Endodermal cell (in vitro differentiated cells): Measurements from ENCODE around the gene ARL5C. TPM values are rescaled to one million over a fixed set of nuclear protein-coding genes. Genes with fewer than 3 reads are reported as not detected.

ENCODE experiments used
- DNase-seq: peaks from one replicate; pipeline ENCODE4 v3.0.0-alpha.2; 2017
- H3K27ac ChIP-seq: 2 replicates; pipeline ENCODE4 v1.5.1; 2013; ENCODE audit warnings: mild to moderate bottlenecking, low read depth, low read length, moderate library complexity
- H3K27me3 ChIP-seq: 2 replicates; pipeline ENCODE4 v1.6.1; 2013; ENCODE audit warnings: mild to moderate bottlenecking, low read length, moderate library complexity; ENCODE audit not compliant: insufficient read depth, control insufficient read depth, poor library complexity, severe bottlenecking
- H3K36me3 ChIP-seq: 2 replicates; pipeline ENCODE4 v1.7.0; 2013; ENCODE audit warnings: mild to moderate bottlenecking, low read length, moderate library complexity; ENCODE audit not compliant: control insufficient read depth, insufficient read depth
- H3K4me1 ChIP-seq: one replicate; pipeline ENCODE4 v1.7.0; 2013; ENCODE audit warnings: low read length; ENCODE audit not compliant: control insufficient read depth, insufficient read depth
- H3K4me3 ChIP-seq: 2 replicates; pipeline ENCODE4 v1.5.1; 2013; ENCODE audit warnings: mild to moderate bottlenecking, low read length, moderate library complexity
- H3K9ac ChIP-seq: 2 replicates; pipeline ENCODE4 v1.6.1; 2013; ENCODE audit warnings: mild to moderate bottlenecking, low read length, moderate library complexity; ENCODE audit not compliant: poor library complexity, severe bottlenecking; ENCODE audit errors: extremely low read depth
- H3K9me3 ChIP-seq: 2 replicates; pipeline ENCODE4 v1.6.1; 2013; ENCODE audit warnings: mild to moderate bottlenecking, low read length, moderate library complexity; ENCODE audit not compliant: control insufficient read depth
- H3K27ac Mint-ChIP-seq: 2 replicates; pipeline ENCODE4 v1.8.0; 2020; ENCODE audit warnings: mixed read lengths
- H3K27me3 Mint-ChIP-seq: 2 replicates; pipeline ENCODE4 v1.8.0; 2021; ENCODE audit warnings: mild to moderate bottlenecking, mixed read lengths; ENCODE audit not compliant: insufficient read depth
- H3K36me3 Mint-ChIP-seq: 2 replicates; pipeline ENCODE4 v1.8.0; 2020; ENCODE audit warnings: low read depth, mixed read lengths
- H3K4me1 Mint-ChIP-seq: 2 replicates; pipeline ENCODE4 v1.8.0; 2020; ENCODE audit warnings: mixed read lengths
- H3K4me3 Mint-ChIP-seq: 2 replicates; pipeline ENCODE4 v1.8.0; 2020; ENCODE audit warnings: mild to moderate bottlenecking, moderate library complexity, mixed read lengths
- H3K9me3 Mint-ChIP-seq: 2 replicates; pipeline ENCODE4 v1.8.0; 2020; ENCODE audit warnings: mild to moderate bottlenecking, mixed read lengths
- whole genome bisulfite sequencing, 2 experiments: methylation state at CpG; one replicate each; pipeline versions ENCODE4 v1.1.5 to v1.1.7; 2013; ENCODE audit warnings: missing lambda C conversion rate in 2 of 2, mixed read lengths in 1 of 2; ENCODE audit not compliant: insufficient coverage in 1 of 2, insufficient read length in 1 of 2; 5-methylcytosine and 5-hydroxymethylcytosine counted together
- total RNA-seq, 2 donors: library from RNA; stranded (reverse); fragmentation: NEBNext Ultra II Directional in 1 of 2; extraction: Animal tissue kit (Norgen Biotek cat#: 25700) in 1 of 2; gene quantifications; 2 replicates in 1 of 2; 3 replicates in 1 of 2; pipeline ENCODE4 v1.2.1, GENCODE V29; 2021
- TF ChIP-seq, protein P1 (sequence below): fragments of 200-600 bp; sonication (generic); conservative IDR thresholded peaks from 2 replicates; pipeline ENCODE4 v1.5.0; 2021; ENCODE audit warnings: antibody characterized with exemption, mild to moderate bottlenecking

ARL5C gene
- total RNA-seq, 2 donors from 2014 or later: not detected

- Histone ChIP-seq H3K4me3 (no peak overlapping the region), H3K9me3 (no peaks in the 10 kb centered on the region), H3K27me3 (peaks cover 20% of the 10 kb centered on the region), H3K9ac (no peak overlapping the region), H3K27ac (no peak overlapping the region), H3K36me3 (peaks cover 12% of the 10 kb centered on the region), H3K4me1 (peaks cover 4% of the 10 kb centered on the region)
- Mint-ChIP-seq H3K9me3 (no peaks in the 10 kb centered on the region), H3K27me3 (peaks cover 28% of the 10 kb centered on the region), H3K36me3 (peaks cover 13% of the 10 kb centered on the region), H3K27ac (no peak overlapping the region), H3K4me1 (peaks cover 9% of the 10 kb centered on the region), H3K4me3 (peak overlapping the region; percentile 42)
- TF ChIP-seq, protein P1, sequence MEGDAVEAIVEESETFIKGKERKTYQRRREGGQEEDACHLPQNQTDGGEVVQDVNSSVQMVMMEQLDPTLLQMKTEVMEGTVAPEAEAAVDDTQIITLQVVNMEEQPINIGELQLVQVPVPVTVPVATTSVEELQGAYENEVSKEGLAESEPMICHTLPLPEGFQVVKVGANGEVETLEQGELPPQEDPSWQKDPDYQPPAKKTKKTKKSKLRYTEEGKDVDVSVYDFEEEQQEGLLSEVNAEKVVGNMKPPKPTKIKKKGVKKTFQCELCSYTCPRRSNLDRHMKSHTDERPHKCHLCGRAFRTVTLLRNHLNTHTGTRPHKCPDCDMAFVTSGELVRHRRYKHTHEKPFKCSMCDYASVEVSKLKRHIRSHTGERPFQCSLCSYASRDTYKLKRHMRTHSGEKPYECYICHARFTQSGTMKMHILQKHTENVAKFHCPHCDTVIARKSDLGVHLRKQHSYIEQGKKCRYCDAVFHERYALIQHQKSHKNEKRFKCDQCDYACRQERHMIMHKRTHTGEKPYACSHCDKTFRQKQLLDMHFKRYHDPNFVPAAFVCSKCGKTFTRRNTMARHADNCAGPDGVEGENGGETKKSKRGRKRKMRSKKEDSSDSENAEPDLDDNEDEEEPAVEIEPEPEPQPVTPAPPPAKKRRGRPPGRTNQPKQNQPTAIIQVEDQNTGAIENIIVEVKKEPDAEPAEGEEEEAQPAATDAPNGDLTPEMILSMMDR: no peak
- WGBS, 2 experiments: 63 to 71% methylated on average over 6 to 8 of the region's 8 CpGs
- DNase-seq: peak; percentile 77
Measured at GRCh38 chr17:39208893-39209292, 42.9 kb upstream of the ARL5C start.

GRCh38 chr17:39208136-39208535 lies 42.2 kb upstream of the ARL5C start:
- TF ChIP-seq, protein P1: no peak
- no peak overlapping the region for H3K27ac ChIP-seq
- H3K27me3 ChIP-seq: peaks cover 20% of the 10 kb centered on the region
- H3K9ac ChIP-seq: no peak overlapping the region
- Mint-ChIP-seq H3K4me1 (peaks cover 9% of the 10 kb centered on the region), H3K27me3 (peaks cover 25% of the 10 kb centered on the region), H3K4me3 (no peak overlapping the region), H3K36me3 (peaks cover 21% of the 10 kb centered on the region), H3K9me3 (no peaks in the 10 kb centered on the region), H3K27ac (no peak overlapping the region)
- H3K4me3 ChIP-seq: no peak overlapping the region
- peaks cover 4% of the 10 kb centered on the region for H3K4me1 ChIP-seq
- H3K9me3 ChIP-seq: no peaks in the 10 kb centered on the region
- DNase-seq: peak; percentile 69
- peaks cover 19% of the 10 kb centered on the region for H3K36me3 ChIP-seq
- WGBS, 2 experiments: 83 to 91% methylated on average over 5 to 7 of the region's 7 CpGs

- 90 to 100% methylated on average over 2 to 3 of the region's 3 CpGs for WGBS, 2 experiments
- Histone ChIP-seq H3K9ac (no peak overlapping the region), H3K4me1 (peaks cover 4% of the 10 kb centered on the region), H3K27me3 (peaks cover 10% of the 10 kb centered on the region), H3K27ac (no peak overlapping the region), H3K4me3 (no peak overlapping the region), H3K9me3 (no peaks in the 10 kb centered on the region), H3K36me3 (peaks cover 43% of the 10 kb centered on the region)
- no peaks in the 10 kb centered on the region for H3K9me3 Mint-ChIP-seq
- peaks cover 5% of the 10 kb centered on the region for H3K27me3 Mint-ChIP-seq
- no peak for DNase-seq
- TF ChIP-seq, protein P1: no peak
- H3K4me1 Mint-ChIP-seq: peaks cover 18% of the 10 kb centered on the region
- peak overlapping the region; percentile 32 for H3K27ac Mint-ChIP-seq
- peaks cover 47% of the 10 kb centered on the region for H3K36me3 Mint-ChIP-seq
- no peak overlapping the region for H3K4me3 Mint-ChIP-seq
Measured at GRCh38 chr17:39205112-39205526, 39.2 kb upstream of the ARL5C start.
